Heart right ventricle (tissue), 16 donors: ENCODE measurements around the gene BRD3OS. TPM values are rescaled to one million over a fixed set of nuclear protein-coding genes. Genes with fewer than 3 reads are reported as not detected.

Experiments used
- ATAC-seq, 8 donors: fragments of 200-7000 bp; cut with Tn5 transposase; one replicate each; pipeline ENCODE4 v1.9.1; 2020; ENCODE audit warnings: mild to moderate bottlenecking in 8 of 8, moderate library complexity in 8 of 8, moderate number of reproducible peaks in 1 of 8
- DNase-seq, 2 donors: peaks; one replicate each; pipeline ENCODE4 v3.0.0-alpha.2; 2020
- H3K27ac ChIP-seq, 10 donors: fragments of 200-600 bp; sonication (generic) in 2 of 10; one replicate each; pipeline versions ENCODE4 v1.5.0 to v1.8.0; 2020 to 2022; ENCODE audit warnings: mild to moderate bottlenecking in 3 of 10
- H3K27me3 ChIP-seq, 7 donors: fragments of 200-600 bp; one replicate each; pipeline ENCODE4 v1.8.0; 2021 to 2022; ENCODE audit warnings: mild to moderate bottlenecking in 2 of 7
- H3K36me3 ChIP-seq, 9 donors: fragments of 200-600 bp; sonication (generic) in 1 of 9; one replicate each; pipeline versions ENCODE4 v1.5.0 to v1.8.0; 2020 to 2022; ENCODE audit warnings: mild to moderate bottlenecking in 2 of 9
- H3K4me1 ChIP-seq, 9 donors: fragments of 200-600 bp; sonication (generic) in 1 of 9; one replicate each; pipeline versions ENCODE4 v1.5.0 to v1.8.0; 2020 to 2022; ENCODE audit warnings: mild to moderate bottlenecking in 4 of 9
- H3K4me3 ChIP-seq, 10 donors: fragments of 200-600 bp; sonication (generic) in 2 of 10; one replicate each; pipeline versions ENCODE4 v1.5.0 to v1.8.0; 2020 to 2022; ENCODE audit warnings: mild to moderate bottlenecking in 7 of 10, moderate library complexity in 2 of 10
- H3K9me3 ChIP-seq, 11 donors: fragments of 200-600 bp in 10 of 11; sonication (generic) in 2 of 11; one replicate each; pipeline versions ENCODE4 v1.5.0 to v1.8.0; 2013 to 2022; ENCODE audit warnings: mild to moderate bottlenecking in 2 of 11, control low read depth in 1 of 11, moderate library complexity in 1 of 11
- CTCF ChIP-seq, 9 donors: fragments of 200-600 bp; sonication (generic) in 2 of 9; IDR thresholded peaks; one replicate each; pipeline versions ENCODE4 v1.5.0 to v1.8.0; 2021 to 2022; ENCODE audit warnings: antibody characterized with exemption in 9 of 9, mild to moderate bottlenecking in 5 of 9, moderate library complexity in 1 of 9
- WGBS, 2 donors: extraction: QIAGEN DNeasy Blood & Tissue Kit; methylation state at CpG; one replicate each; pipeline ENCODE4 v1.1.7; 2013; ENCODE audit warnings: inconsistent platforms in 1 of 2; 5-methylcytosine and 5-hydroxymethylcytosine counted together
- intact Hi-C, 10 donors: fragments of 100-400 bp; cut with DNase I; formaldehyde crosslinking; loops; one replicate each; pipeline versions ENCODE4 v1.11.1 to v1.14.2; 2022
- long read RNA-seq, 3 donors: library from polyadenylated mRNA; unstranded; transcript quantifications; one replicate each; pipeline ENCODE4 v2.0.0, GENCODE V29; 2020 to 2021
- polyA plus RNA-seq, 2 donors: library from polyadenylated mRNA; stranded (reverse); fragments of 200-250 nt; gene quantifications; one replicate each; pipeline ENCODE4 v1.2.3, GENCODE V29; 2013
- total RNA-seq, 10 donors: library from RNA; stranded (reverse); fragmentation: NEBNext Ultra II Directional in 3 of 10; extraction: Animal tissue kit (Norgen Biotek cat#: 25700) in 3 of 10; gene quantifications; one replicate each; pipeline versions ENCODE4 v1.2.1 to v1.2.4, GENCODE V29; 2021 to 2023
- donor health status: Arrhythmogenic right ventricular cardiomyopathy.
- donor health status: ischemic (EF 13 %, LVEDD 7.1; RV severe dilation, severe dysfunction).
- donor health status: healthy with polysubstance abuse.
- donor health status: DM: no; HTN: yes; CAD: no.
- donor health status: DM: no; HTN: no; CAD: no.
- donor health status: ischemic (EF 25% LVEDD 6.9; RV normal size, moderate dysfunction).
- donor health status: ischemic (EF 25% LVEDD 5.7; RV mildly dilated, moderate dysfunction).
- donor health status: healthy.
- donor health status: DM: yes; HTN: yes; CAD: no.
- donor health status: Ischemic cardiomyopathy.
- donor health status: ischemic (EF 35%, LVEDD 5.7; RV mildly dilated, moderate dysfunction).
- donor health status: nonischemic (EF 11% LVEDD 7.7; RV severe dilation, severe dysfunction).
- donor health status: DM: yes; HTN: yes; CAD: no.
- donor health status: PGD.
- donor health status: ischemic (EF 29% LVEDD 5.4; RV normal size, mild dysfunction).
- donor health status: nonischemic (EF 23%, LVEDD 6.1; RV moderate dilation, normal function).

The BRD3OS gene
- total RNA-seq (10 to 100 TPM in 2 of 10 donors, 1 to 10 TPM in 8; 4.1 to 11.6 (median 7.8) TPM), polyA plus RNA-seq (1 to 10 TPM; 4.8 to 6.7 TPM)
- long read RNA-seq, donor 1, full-length matches to known transcripts = 12 of 29 reads
- long read RNA-seq, donor 1, partial matches to known transcripts = 0 of 29 reads
- long read RNA-seq, donor 1, other reads (novel, unspliced or antisense) = 17 of 29 reads
- long read RNA-seq, donor 2, full-length matches to known transcripts = 9 of 23 reads
- long read RNA-seq, donor 2, partial matches to known transcripts = 4 of 23 reads
- long read RNA-seq, donor 2, other reads (novel, unspliced or antisense) = 10 of 23 reads
- long read RNA-seq, donor 3, full-length matches to known transcripts = 41 of 65 reads
- long read RNA-seq, donor 3, partial matches to known transcripts = 0 of 65 reads
- long read RNA-seq, donor 3, other reads (novel, unspliced or antisense) = 24 of 65 reads

- TF ChIP-seq CTCF (IDR thresholded peaks at IDR 0.05) = no peak
- no peaks in the 10 kb centered on the region for H3K9me3 ChIP-seq
- ATAC-seq (peak; percentile 94 to 98 (median 96)), DNase-seq (peak; percentile 96 to 97)
- intact Hi-C loops = loop anchor here in 3 of 10 donors (5.0 to 10.0 kb wide), 3 partner anchors 42 to 112 kb away; partner anchors contain the start of genes BRD3 (in 3 of the 3) and WDR5 (in 2 of the 3)
- H3K4me3 ChIP-seq = peak within 1 kb of the TSS; percentile 78 to 98 (median 94)
- H3K27me3 ChIP-seq = no peaks in the 10 kb centered on the region
- peaks cover 0 to 16% (median 0%) of the 10 kb centered on the region in 9 donors for H3K36me3 ChIP-seq
- peak within 1 kb of the TSS; percentile 26 to 81 (median 74) for H3K27ac ChIP-seq
- H3K4me1 ChIP-seq = peaks cover 3 to 18% (median 9%) of the 10 kb centered on the region in 9 donors
- WGBS, 2 donors = 0 to 1% methylated on average over 25 to 43 of the region's 43 CpGs
Observed at GRCh38 chr9:134024828-134025605, at the start of gene BRD3OS. Gene BRD3OS (plus strand): TSS chr9:134025481. CDS start chr9:134026748, 1,267 bp downstream.

- ATAC-seq = no peak
- Histone ChIP-seq H3K4me3 (no peak overlapping the region), H3K9me3 (no peaks in the 10 kb centered on the region), H3K27ac (no peak overlapping the region), H3K4me1 (peaks cover 2 to 36% (median 18%) of the 10 kb centered on the region in 9 donors), H3K27me3 (no peaks in the 10 kb centered on the region), H3K36me3 (no peaks in the 10 kb centered on the region)
- WGBS, 2 donors = 97 to 98% methylated on average over 3 of the region's 3 CpGs
- DNase-seq = no peak
- no peak for TF ChIP-seq CTCF (IDR thresholded peaks at IDR 0.05)
- intact Hi-C loops = no loop called here
Observed at GRCh38 chr9:133975511-133975910, 49.8 kb upstream of the BRD3OS start.

GRCh38 chr9:133976191-133976861 lies 49.0 kb upstream of the BRD3OS start:
- H3K36me3 ChIP-seq = no peaks in the 10 kb centered on the region
- no peaks in the 10 kb centered on the region for H3K27me3 ChIP-seq
- no peak overlapping the region for H3K27ac ChIP-seq
- H3K4me3 ChIP-seq = no peak overlapping the region
- ATAC-seq (no peak), DNase-seq (no peak)
- H3K9me3 ChIP-seq = no peaks in the 10 kb centered on the region
- 93% methylated on average over 17 of the region's 17 CpGs for WGBS, 2 donors
- intact Hi-C loops = no loop called here
- peaks cover 2 to 37% (median 18%) of the 10 kb centered on the region in 9 donors for H3K4me1 ChIP-seq
- no peak for TF ChIP-seq CTCF (IDR thresholded peaks at IDR 0.05)

- DNase-seq (no peak), ATAC-seq (no peak)
- intact Hi-C loops = no loop called here
- WGBS, 2 donors = 90 to 96% methylated on average over 9 of the region's 9 CpGs
- Histone ChIP-seq H3K4me3 (no peak overlapping the region), H3K4me1 (peaks cover 2 to 32% (median 18%) of the 10 kb centered on the region in 9 donors), H3K9me3 (no peaks in the 10 kb centered on the region), H3K27ac (no peak overlapping the region), H3K27me3 (no peaks in the 10 kb centered on the region), H3K36me3 (no peaks in the 10 kb centered on the region)
- no peak for TF ChIP-seq CTCF (IDR thresholded peaks at IDR 0.05)
Observed at GRCh38 chr9:133976887-133977286, 48.4 kb upstream of the BRD3OS start.
